HG03045 (cell line): Measurements from ENCODE around the gene TOP1.

Experiments used
- ATAC-seq: cut with Tn5 transposase; IDR thresholded peaks from one replicate; pipeline ENCODE4 v1.9.1; 2021; ENCODE audit warnings: mild to moderate bottlenecking, moderate library complexity; ENCODE audit not compliant: unreplicated experiment

The TOP1 gene

DNA sequence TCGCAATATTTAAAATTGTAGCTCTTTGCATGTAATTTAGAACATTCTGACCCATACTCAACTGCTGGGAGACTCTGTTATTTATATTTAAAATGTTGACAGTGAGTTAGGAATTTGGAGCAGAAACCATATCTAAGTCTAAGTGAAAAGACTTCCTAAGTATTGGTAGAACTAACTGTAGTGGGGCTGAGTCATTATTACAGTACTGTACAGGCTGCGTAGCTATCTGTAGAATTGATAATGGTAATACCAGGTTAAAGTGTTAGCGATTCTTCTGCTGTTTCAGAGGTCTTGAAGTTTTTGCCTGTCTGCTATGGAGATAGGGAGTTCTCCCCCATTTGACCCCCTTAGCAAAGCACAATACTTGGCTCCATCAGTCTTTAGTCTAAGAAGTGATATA is 3.6 kb downstream of the TOP1 start:
- ATAC-seq = no peak

DNA sequence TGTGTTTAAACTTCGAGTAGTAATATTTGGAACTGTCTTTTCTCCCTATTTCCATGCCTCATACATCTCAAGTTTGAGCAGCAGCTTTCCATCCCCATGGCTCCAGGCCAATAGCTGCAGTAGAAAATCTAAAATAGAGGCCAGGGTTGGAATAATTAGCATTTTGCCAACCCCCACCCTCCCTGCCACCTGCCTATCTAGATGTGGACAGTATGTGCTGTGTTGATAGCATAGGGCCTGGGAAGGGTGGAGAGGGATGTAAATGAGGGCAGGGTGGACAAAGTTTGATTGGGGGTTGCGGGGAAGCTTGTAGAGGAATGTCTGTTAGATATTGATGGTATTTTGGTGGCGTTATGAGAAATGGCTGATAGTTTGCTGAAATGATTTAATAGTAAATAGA is 5.6 kb downstream of the TOP1 start:
- ATAC-seq = no peak

DNA sequence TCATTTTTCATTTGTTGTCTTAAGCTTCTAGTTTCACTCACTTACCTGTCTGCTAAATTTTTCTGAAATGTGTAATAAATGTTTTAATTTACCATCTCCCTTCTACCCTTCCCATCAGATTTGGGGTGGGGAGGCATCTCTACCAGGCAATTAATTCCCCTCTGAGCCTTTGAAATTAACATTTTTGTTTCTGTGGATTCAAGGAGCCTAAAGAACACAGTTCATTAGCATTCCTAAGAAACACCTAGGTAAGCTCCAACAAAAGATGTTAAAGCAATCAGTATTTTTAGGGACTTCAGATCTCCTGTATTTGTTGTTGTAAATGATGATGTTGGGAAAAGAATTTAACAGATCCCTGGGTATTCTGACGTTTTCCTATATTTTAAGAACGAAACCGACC is 6.6 kb downstream of the TOP1 start:
- no peak for ATAC-seq

DNA sequence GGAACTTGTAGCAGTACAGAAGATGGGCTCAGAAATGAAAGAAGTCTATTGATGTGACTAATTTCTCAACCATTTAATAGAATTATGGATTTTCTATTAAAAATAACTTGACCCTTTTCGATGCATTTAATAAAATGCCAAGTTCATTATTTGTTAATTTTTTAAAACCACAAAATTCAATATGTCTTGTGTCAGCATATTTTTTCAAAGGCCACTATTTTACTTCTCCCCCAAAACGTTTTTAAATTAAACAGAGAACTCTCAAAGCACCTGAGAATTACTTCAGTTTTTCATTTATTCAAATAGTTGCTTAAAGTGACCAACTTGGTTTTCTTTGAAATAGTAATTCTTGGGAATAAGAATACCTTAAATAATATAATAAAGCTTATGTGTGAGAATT is 8.6 kb downstream of the TOP1 start:
- no peak for ATAC-seq

DNA sequence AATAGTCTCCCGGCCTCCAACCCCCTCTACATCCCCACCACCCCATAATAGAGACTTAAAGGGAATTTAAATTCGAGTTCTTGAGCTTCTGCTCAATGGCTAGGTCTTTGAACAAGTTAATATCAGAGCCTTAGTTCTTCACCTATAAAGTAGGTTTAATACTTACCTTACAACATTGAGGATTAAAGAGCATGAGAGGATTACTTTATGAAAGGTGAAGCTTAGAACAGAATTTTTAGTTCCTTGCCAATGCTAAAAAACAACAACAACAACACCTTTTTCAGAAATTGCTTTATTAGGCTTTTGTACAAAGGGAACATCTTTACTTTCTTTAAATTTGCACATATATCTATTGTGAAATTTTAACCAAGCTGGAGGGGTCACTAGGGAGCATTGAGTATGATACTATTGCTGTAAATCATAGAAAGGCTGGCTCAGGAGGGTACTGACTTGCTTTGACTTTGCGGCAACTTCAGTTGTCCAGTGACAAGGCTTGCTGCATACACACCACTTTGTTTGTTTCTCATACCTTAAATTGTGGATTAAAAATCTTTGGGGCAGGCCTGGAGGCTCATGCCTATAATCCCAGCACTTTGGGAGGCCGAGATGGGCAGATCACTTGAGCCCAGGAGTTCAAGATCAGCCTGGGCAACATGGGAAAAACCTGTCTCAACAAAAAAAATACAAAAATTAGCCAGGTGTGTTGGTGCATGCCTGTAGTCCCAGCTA is 9.7 kb downstream of the TOP1 start:
- ATAC-seq = no peak

DNA sequence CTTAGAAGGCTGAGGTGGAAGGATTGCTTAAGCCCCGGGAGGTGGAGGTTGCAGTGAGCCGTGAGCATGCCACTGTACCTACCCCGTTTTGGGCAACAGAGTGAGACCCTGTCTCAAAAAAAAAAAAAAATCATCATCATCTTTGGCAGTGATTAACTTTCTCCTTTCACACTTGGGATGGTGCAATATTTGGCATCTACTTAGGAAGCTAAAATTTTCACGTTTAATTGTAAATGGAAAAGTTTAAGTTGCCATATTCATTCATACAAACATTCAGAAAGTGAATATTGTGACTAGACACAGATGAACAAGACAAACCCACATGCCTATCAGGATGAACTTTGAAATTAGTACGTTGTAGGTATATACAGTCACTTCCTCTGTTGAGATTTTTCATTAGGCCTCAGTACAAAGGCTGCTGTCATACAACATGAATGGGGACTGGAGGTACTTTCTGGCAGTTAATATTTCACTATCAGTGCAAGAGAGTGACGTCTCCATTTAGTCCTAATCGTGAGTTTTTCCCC is 10.3 kb downstream of the TOP1 start:
- ATAC-seq = no peak

DNA sequence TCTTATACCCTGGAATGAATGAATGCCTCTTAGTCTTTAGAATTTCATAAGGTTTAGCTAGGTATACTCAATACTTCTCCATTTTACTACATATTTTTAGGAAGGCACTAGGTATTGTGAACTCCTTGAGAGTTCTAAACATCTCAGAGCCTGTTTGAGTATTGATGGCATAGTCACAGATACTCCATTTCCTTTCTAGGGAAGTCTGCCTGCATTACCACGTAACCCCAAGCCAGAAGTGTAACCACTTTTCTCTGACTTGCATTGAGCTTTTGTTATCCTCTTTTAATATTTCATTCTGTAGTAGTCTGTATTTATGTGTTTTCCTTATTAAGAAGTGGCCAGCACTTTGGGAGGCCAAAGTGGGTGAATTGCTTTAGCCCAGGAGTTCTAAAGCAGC is 12.2 kb downstream of the TOP1 start:
- ATAC-seq = no peak

DNA sequence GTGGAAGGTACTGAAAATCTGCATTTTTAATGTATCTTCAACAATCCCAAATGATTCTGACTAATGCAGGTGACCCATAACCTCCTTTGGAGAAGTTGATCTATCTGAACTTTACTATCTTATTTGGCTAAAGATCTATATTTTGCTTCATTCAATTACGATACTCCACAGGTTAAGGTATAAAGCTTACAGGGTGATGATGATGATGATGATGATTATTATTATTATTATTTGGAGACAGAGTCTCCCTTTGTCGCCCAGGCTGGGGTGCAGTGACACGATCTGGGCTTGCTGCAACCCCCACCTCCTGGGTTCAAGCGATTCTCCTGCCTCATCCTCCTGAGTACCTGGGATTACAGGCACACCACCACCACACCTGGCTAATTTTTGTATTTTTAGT is 13.1 kb downstream of the TOP1 start:
- ATAC-seq = no peak

DNA sequence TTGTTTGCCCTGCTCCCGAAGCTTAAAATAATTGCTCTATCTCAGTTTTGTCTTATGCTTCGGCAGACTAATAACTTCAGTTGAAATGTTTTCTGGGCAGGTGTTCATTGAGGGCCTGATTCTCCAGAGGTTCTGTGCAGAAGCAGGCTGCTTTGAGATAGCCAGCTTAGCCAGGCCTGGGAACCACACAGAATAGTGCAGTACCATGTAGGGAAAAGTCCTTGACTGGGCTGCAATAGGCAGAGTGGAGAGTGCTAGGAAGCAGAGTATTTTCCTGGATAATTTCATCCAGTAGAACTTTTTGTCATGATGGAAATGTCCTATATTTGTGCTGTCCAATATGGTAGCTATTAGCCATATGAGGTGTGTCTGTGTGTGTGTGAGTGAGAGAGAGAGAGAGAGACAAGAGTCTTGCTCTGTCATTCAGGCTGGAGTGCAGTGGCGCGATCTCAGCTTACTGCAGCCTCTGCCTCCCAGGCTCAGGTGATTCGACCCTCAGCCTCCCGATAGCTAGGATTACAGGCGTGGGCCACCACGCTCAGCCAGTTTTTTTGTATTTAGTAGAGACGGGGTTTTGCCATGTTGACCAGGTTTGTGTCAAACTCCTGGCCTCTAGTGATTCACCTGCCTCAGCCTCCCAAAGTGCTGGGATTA is 15.9 kb downstream of the TOP1 start:
- no peak for ATAC-seq

DNA sequence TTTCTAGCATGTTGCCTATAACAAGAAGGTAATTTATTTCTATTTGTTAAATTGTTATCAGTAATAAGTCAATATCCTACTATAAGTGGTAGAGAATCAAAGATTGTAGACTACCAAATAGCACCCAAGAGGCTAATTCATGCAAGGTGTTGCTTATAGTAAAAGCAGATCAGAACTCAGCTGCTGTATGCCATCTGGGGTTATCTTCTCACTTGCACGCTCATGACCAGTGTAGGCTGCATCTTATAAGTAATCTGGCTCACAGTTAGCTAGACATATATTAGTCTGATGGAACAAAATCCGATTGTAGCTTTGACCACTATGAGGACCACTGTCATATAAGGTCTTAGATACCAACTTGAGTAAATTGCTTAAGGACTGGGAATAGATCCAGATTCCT is 17.0 kb downstream of the TOP1 start:
- no peak for ATAC-seq

DNA sequence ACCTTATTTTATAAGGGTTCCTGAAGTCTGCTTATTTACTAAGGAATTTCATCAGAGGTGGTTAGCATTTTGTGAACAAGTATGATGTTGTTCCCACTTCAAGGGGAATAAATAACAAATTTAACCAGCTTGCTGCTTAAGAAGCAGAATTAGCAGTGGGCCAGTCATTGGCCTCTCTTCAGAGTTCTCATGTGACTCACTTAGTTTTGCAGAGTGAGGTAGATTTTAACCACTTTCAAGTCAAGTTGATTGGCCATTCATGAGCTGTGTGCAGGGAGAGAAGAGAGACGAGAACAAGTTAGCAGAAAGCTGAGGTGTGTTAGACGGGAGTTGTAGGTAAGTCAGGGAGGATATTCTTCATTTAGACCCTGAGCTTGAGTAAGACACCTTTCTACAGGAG is 18.1 kb downstream of the TOP1 start:
- ATAC-seq = no peak

DNA sequence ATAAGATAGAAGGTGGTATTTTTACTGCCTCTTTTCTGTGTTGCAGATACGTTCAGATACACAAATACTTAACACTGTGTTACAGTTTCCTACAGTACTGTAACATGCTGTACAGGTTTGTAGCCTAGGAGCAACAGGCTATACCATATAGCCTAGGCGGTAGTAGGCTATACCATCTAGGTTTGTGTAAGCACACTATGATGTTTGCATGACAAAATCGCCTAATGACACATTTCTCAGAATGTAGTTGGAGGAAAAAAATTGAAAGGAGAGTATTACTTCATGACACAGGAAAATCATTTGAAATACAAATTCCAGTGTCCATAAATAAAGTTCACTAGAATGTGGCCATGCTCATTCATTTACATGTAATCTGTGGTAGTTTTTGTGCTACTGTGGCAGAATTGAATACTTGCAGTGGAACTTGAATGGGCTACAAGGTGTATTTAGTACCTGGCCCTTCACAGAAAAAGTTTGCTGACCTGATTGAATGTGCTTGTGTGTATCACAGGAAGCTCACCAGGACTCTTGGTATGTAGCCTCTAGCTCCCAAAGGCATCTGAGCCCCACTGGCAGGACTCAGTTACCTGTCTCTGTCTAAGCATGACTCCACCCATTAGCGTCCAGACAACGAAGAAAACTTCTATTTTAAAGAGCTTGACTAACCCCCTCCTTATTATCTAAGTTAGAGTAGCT is 18.8 kb downstream of the TOP1 start:
- ATAC-seq = no peak

DNA sequence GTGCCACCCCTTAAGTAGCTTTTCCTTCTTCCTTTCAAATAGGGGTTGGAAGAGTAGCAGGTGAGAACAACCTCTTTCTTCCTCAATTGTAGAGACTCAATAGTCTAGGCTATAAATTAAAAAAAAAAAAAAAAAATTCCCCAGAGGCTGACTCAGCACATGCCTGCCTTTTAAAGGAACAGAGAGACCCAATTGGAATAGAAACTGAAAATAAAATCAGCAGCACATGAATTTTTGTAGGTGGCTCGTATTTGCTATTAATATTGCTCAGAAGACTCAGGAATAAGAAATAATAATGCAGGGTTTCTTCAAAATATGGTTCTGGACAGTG is 19.3 kb downstream of the TOP1 start:
- ATAC-seq = no peak

DNA sequence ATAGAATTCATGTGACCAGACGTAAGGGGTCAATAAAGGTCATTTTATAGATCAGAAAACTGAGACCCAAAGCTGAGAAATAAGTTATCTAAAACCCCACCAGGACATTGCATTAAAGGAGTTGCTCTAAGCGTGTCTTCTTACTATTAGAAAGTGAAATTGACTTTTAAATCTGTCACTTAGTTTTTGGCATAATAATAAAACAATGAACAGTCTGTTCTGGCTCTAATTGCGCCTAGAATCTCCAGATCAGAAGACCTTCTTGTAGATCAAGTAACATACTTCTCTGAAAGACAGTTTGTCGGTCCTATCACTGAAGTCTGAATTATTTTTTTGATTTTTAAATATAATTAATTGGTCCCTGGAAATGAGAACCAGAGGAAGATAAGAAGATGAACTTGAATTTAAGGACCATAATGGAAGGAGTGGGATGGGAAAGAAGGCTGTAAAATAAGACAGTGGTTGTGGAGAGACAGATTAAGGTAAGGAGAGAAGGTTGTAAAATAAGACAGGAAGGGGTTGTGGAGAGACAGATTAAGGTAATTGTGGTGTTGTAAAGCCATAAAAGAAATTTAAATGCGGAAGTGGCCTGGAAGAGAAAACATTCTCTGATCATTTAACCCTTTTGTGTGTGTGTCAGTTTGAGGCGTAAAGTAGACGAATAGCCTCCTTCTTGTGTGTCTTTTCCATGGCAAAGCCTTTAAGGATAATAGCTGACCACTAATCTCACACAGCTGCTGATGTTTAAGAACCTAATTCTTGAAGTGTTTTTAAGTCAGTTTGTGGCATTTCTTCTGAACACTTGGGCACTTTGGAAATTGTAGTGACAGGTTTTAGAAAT is 20.1 kb downstream of the TOP1 start:
- ATAC-seq = no peak

DNA sequence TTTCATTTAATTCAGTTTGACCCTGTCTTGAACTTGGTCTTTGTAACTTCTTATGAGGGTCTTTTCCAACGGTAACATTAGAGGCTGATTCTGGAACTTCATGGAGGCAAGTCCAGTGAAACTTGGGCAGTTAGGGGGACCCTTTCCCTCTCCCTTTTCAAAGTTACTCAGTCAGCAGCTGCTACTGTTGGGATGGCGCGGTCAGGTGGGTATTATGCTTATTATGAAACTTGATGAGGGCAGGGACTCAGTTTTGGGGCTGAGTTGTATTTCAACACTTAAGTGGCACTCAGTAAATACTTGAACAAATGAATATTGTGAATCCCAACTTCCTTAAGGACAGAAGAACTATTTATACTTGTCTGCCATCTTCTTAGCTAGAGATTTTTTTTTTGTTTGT is 20.8 kb downstream of the TOP1 start:
- ATAC-seq = no peak

DNA sequence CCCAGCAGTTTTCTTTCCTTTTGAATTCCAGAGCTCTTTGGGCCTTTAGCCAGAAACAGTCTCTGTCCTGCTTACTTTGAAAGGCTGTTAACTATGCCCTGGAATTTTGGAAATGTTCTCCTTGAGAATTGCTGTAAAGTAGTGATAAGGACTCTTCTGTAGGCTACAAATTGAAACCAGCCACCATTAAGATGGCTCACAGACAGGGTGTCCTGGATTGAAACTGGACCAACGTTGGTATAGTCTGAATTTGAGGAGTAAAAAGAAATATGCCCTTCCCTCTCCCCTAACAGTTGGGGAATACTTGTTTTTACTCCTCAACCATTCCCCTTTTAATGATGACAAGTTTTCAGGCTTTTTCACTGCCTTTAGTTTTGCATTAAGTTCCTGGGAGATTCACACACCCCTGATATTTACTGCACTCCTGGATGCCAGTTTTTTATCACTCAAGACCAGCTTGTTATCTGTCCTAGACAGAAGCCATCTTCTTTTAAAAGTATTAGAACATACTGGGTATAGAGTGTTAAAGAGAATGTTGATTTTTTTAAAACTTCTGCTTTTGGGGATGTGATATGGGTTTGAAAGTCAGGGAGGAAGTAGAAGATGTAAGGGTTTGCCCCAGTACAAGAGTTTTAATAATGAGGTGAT is 21.9 kb downstream of the TOP1 start:
- ATAC-seq = no peak

DNA sequence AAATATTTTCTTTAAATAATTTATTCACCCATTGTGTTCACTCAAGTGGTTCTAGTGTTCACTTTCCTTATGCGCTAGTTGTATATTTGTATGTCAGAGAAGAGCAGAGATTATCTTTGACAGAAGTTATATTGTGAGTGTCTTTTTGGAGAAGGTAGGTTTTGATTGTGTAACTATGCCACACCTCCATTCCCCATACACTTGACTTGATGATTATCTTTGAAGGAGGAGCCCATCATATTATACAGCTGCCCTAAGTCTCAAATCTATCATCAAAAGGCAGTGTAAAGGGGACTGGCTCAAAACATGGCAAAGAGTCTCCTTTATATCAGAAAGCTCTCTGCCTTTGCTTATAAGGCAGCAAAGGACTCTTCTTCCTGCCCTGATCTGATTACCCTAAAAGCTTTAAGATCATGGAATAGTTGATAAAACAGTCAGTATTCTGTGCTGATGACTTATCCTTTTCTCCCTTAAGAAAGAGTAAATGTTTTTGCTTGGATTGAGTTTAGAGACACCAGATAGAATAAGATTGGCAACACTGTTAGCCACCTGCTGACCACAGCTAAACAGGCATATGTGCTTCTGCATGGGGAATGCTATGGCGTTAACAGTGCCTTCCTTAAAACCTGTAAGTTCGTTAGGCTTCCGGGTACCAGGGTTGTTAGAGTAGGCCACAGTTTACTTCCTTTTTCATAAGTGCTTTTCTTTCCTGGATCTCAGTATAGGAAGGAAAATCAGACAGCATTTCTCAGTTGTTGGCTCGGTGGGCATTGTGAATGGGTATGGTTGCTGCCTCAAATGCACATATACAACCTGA is 22.6 kb downstream of the TOP1 start:
- ATAC-seq = no peak

DNA sequence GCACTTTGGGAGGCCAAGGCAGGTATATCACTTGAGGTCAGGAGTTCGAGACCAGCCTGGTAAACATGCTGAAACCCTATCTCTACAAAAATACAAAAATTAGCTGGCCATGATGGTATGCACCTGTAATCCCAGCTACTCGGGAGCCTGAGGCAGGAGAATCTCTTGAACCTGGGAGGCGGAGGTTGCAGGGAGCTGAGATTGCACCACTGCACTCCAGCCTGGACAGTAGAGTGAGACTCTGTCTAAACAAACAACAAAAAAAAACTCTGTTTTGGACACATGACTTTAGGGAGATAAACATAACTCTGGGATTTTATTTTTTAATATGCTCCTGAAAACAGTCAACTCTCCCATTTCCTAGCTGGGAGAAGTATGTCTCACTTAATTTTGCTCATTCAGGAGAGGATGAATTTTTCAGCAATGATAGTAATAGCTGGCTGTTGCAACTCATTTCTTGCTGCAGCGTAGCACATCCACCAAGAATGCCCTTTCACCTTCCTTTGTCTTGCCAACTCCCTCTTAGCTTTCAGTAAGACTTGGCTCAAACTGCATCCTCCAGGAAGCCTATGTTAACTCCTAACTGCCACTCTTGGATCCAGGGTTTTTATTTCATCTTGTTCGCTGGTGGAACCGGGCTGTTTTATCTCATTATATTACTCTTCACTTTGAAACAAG is 24.3 kb downstream of the TOP1 start:
- ATAC-seq = no peak

DNA sequence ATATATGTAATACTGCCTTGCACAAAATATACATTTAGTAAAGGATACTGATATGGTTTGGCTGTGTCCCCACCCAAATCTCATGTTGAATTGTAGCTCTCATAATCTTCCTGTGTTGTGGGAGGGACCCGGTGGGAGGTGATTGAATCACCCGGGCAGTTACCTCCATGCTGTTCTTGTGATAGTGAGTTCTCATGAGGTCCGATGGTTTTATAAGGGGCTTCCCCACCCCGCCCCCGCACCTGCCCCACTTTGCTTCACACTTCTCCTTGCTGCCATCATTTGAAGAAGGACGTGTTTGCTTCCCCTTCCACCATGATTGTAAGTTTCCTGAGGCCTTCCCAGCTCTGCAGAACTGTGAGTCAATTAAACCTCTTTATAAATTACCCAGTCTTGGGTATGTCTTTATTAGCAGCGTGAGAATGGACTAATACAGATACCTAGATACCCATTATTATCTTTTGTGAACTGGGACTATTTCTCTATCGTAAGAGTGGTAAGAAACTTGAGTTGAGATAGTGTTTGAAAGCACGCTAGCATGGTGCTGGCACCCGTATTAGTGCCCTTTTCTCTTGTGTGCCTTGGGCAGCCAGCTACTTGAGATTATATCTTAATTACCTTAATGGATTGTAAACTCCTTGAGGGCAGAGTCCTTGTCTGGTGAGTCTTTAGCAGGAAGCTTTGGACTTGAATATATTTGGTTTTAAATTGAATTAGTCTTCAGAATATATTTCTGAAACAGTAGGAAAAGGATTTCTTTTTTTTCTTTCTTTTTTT is 25.6 kb downstream of the TOP1 start:
- ATAC-seq = no peak
